ENCODE results near the gene ZNF436.
"Not testable (repeated sequence)": the region's sequence is repeated elsewhere in the genome, so short reads cannot be mapped to it uniquely, and the experiment has no call there.

Gene ZNF436

GRCh38 chr1:23330846-23331245 lies 38.8 kb downstream of the ZNF436 start:
- DNase-seq (ENCODE audit: low read depth in 2 of 2, low spot score in 1 of 2) = no peak

GRCh38 chr1:23325393-23325792 lies 44.2 kb downstream of the ZNF436 start:
- no peak for DNase-seq (ENCODE audit: low read depth in 2 of 2, low spot score in 1 of 2)

GRCh38 chr1:23322770-23323169 lies 46.9 kb downstream of the ZNF436 start:
- DNase-seq (ENCODE audit: low read depth in 2 of 2, low spot score in 1 of 2) = no peak

- DNase-seq (ENCODE audit: low read depth in 2 of 2, low spot score in 1 of 2) = not testable (repeated sequence)
Observed at GRCh38 chr1:23310280-23310679, 59.4 kb downstream of the ZNF436 start.
